Measurements from ENCODE around the gene WNK4. TPM values are rescaled to one million over a fixed set of nuclear protein-coding genes. Genes with fewer than 3 reads are reported as not detected.
"Not testable (repeated sequence)": the region's sequence is repeated elsewhere in the genome, so short reads cannot be mapped to it uniquely, and the experiment has no call there.

Gene WNK4
- total RNA-seq, result 0.15 and 0.22 TPM in 2 replicates

DNA sequence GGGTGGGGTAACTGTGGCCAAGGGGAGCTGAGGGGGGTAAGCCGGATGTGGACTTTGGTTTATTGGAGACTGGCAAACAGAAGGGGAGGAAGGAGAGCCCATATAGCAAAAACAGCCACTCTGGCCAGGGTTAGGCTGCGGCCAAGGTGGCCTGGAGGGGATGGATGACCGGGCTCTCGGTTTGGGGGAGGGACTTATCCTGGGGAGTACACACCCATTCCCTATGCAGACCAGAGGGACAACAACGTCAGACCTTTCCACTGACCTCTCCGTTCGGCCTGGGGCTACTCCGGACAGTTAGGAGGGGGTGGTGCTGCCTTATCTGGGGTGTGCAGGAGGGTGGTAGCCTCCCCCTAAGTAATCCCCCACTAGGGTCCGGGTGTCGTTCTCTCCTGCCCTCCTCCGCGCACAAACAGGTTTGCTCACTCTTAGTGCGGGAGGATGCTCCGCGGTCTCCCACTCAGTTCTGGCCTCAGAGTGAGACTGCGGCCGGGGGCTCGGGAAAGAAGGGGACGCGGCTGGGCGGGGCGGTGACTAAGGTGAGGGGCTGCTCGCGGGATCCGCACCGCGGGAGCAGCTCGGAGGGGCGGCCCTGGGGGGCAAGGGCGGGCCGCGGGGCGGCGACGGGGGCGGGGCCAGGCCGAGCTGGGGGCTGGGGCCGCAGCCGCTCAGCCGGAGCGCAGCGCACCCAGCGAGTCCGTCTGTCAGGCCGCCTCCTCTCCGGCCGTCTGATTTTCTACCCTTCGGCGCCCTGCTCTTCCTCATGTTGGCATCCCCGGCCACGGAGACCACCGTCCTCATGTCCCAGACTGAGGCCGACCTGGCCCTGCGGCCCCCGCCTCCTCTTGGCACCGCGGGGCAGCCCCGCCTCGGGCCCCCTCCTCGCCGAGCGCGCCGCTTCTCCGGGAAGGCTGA is at the start of gene WNK4:
WNK4 (plus strand) TSS at position 675 of the 915 bp plus-strand sequence; CDS start at position 764, 89 bp downstream.
- intact Hi-C loops (cut with micrococcal nuclease), result no loop called here

DNA sequence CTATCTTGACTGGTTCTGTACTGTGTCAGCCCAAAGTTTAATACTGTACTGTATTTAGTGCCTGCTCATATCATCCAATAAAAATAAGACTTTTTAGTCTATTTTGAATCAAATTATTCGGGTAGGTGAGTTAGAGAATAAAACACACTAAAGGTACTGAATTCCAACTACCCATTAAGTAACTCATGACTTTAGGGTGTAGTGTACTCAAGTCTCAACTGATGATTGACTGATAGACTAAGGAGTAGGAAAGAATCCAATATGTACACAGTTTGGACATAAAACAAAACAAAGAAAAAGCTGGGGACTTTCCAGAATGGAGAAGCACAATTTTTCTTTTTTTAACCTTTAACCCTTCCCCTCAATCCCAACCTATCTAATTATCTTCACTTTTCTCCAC is 39.7 kb upstream of the WNK4 start:
- intact Hi-C loops (cut with micrococcal nuclease), result no loop called here

DNA sequence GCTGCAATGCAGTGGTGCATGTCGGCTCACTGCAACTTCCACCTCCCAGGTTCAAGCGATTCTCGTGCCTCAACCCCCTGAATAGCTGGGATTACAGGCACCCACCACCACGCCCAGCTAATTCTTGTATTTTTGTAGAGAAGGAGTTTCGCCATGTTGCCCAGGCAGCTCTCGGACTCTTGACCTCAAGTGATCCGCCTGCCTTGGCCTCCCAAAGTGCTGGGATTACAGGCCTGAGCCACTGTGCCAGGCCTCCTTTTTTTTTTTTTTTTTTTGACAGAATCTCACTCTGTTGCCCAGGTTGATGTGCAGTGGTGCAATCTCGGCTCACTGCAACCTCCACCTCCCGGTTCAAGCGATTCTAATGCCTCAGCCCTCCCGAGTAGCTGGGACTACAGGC is 37.5 kb upstream of the WNK4 start:
- intact Hi-C loops (cut with micrococcal nuclease), result not testable (repeated sequence)

DNA sequence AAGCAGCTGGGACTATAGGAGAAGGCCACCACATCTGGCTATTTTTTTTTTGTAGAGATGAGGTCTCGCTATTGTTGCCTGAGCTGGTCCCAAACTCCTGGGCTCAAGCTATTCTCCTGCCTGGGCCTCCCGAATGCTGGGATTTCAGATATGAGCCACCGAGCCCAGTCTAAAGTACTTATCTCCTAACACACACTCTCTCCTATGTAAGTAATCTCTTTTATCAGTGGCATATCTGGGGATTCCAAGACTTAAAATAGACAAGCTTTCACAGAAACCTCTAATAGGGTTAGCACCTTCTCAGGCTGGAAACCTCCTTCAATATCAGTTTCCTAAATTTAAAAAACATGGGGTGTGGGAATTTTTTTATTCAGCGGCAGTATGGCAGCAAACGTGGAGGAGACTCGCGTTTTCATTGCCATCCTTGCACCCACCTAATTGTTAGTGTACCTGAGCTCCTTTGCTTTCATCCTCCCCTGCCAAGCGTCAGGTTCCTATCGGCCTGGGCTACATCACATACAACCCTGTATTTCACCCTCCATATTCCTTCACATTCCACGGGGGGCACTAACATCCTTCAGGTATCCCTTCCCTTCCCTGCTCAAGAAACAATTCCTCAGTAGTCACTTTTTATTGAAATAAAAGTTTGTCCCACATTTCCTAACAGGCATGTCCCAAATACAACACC is 36.7 kb upstream of the WNK4 start:
- intact Hi-C loops (cut with micrococcal nuclease), result no loop called here

DNA sequence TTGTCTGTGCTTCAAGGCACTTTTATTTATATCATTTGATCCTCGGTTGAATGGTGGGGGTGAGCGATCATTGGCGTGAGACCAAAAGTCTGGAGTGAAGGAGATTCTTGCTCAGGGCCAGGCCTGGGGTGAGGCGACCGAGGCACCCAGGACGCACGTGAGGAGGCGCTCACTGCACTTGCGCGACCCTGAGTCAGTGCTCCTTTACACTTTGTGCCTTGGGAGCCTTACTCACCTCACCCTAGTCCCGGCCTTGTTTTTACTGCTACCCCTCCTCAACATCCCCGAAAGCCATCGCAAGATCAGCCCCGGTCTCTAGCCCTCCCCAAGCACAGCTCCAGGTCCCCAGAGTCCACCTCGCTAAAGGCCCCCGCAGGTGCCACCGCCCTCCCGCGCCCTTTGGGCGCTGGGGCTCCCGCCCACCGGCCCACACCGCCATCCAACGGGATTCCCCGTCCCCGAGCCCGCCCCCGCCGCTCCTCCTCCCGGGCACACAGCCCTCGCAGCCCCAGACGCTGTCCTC is 36.1 kb upstream of the WNK4 start:
- intact Hi-C loops (cut with micrococcal nuclease), result no loop called here

DNA sequence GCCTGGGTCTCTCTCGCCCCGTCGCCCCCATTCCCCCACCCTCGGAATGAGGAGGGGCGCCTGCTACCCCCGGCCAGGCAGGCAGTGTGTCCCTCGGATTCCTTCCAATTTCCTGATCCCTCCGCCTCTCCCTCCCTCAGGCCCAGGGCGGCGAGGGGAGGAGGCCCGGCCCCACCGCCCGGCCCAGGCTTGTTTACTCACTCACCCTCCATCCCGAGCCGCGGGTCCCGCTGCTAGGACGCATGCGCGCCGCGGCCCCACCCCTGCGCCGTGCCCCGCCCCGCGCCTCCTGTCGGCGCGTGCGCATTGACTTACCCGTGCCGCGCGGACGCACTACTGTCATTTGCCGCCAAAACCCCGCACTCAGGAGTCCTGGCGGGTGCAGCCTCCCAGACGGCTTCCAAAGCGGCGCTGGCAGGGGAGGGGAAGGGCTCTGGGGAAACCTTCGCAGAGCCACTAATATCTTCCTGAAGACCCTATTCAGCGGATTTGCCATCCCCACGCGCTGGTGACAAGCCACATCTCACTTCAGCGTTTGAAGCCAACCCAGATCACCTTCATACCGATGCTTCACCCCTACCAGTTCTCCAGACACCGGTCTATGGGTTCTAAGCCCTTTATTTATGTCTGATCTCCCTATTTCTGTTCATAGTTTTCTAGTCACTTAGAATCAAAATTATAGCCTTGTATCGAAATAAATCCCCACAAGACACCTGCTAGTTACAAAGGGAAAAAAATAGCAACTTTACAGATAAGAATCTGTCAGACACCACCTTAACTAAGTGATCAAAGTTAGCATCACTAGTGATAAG is 35.4 kb upstream of the WNK4 start, which contains the start of gene EZH1:
EZH1 (minus strand) TSS at position 235 of the 812 bp plus-strand sequence. CDS start 16,099 bp downstream, outside the sequence.
- intact Hi-C loops (cut with micrococcal nuclease), result loop anchor here (1.0 kb wide), 7 partner anchors 18 to 168 kb away; partner anchors contain the start of genes CNTD1, COA3, PSMC3IP and RETREG3

DNA sequence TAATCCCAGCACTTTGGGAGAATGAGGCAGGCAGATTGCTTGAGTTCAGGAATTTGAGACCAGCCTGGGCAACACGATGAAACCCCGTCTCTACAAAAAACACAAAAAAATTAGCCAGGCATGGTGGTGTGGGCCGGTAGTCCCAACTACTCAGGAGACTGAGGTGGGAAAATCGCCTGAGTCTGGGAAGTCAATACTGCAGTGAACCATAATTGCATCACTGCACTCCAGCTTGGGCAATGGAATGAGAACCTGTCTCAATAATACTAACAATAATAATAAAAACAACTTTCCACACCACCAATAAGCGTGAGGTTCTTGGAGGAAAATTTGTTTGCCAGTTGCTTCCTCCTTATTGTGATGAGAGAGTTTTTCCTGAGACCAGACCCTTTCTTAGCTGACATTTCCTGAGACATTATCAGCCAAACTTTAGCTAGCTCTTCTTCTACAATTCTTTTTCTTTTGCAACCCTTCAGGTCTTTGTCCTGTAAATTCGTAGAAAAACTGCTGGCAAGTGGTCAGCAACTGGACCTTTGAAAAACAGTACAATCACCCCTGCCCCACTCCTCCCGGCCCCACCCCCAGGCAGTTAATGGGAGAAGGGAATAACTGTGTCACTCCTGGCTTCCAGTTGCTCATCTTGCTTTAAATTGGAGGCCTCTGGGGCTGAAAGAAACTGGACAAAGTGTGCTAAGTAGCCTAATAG is 32.1 kb upstream of the WNK4 start:
- intact Hi-C loops (cut with micrococcal nuclease), result no loop called here

DNA sequence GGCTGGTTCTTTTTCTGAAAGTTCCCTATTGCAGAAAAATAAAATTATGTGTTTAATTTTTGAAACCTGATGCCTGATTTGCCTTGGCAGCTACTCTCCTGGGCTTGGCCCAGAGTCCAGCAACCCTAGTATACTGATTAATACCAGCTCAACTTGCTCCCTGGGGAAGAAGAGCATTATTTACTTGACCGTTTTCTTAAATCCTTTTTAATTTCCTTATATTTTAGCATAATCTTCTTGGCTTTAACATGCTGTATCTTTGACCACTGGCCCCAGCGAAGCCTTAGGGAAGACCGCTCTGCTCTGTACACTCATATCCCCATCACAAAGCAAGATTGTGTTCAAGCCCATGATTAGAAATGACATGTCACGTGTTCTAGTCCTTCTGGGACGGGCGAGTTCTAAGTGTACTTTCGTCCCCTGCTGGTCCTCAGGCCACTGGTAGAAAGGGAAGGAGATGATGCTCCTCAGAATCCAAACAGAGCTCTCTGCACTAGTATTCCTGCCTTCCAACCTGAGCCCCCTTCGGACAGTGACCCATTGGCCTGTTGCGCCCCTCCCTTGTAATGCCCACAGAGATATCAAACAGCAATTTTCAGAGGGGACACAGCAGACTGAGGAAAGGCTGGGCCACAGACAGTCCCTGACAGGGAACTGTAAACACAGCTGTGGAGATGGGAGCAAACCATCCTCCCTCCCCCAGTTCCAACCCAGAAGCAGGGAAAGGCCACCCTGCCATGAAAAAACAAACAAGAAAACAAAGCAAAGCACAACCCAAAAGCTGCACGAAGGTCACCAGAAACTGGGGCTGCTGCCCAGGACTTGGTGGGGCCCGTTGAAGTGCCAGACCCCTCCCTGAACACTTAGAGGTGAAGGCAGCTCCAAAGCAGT is 31.3 kb upstream of the WNK4 start:
- intact Hi-C loops (cut with micrococcal nuclease), result no loop called here

DNA sequence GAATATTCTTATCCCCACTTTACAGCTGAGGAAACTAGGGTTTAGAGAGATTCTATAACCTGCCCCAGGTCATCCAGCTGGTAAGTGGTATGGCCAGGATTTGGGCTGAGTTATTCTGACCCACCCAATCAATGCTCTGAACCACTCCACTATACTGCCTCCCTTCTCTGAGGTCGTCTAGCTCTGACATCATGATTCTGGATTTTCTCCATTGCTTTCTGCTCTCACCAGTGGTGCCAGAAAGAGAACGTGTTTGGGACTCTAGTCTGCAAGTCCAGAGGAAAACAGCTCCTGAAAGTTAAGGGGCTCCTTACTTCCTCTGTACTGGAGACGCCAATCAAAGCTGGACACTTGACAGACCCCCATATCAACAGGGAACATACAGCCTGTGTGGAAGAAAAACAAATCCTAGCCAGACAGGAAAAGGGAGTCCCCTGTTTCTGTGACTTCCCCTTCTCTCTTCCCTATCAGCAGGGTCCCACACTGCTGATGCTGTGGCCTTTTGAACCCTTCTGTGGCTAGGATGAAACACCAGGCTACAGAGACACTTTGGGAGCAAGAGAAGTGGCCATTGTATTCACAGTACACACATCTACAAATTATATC is 29.6 kb upstream of the WNK4 start:
- intact Hi-C loops (cut with micrococcal nuclease), result no loop called here

DNA sequence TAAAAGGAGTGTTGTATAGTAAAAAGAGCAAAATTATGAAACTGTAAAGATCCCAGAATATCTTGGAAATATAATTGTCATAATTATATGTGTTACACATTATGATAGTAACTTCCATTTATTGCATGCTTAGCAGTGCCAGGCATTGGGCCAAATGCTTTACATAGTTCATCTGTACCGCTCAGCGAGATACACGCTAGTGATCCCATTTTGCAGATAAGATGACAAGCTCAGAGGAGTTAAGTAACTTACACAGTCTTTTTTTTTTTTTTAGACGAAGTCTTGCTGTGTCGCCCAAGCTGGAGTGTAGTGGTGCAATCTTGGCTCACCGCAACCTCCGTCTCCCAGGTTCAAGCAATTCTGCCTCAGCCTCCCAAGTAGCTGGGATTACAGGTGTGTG is 28.8 kb upstream of the WNK4 start:
- intact Hi-C loops (cut with micrococcal nuclease), result no loop called here

DNA sequence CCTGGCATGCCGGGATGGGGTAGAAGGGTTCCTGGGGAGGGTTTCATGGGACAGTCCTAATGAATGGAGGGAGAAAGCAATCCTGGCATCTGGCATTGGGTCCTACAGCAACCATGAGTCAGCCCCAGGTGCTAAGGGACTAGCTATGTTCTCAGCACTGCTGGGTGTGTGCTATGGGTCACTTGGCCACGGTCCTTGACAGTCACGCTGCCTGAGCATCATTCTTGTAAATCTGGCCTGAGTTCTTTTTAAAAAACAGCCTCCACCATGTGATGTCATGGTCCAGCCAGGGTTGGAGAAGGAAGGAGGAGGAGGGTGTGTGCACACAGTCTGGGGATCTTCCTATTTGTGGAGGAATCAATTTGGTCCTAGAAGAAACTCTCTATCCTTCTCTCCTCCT is 25.6 kb upstream of the WNK4 start:
- intact Hi-C loops (cut with micrococcal nuclease), result no loop called here

DNA sequence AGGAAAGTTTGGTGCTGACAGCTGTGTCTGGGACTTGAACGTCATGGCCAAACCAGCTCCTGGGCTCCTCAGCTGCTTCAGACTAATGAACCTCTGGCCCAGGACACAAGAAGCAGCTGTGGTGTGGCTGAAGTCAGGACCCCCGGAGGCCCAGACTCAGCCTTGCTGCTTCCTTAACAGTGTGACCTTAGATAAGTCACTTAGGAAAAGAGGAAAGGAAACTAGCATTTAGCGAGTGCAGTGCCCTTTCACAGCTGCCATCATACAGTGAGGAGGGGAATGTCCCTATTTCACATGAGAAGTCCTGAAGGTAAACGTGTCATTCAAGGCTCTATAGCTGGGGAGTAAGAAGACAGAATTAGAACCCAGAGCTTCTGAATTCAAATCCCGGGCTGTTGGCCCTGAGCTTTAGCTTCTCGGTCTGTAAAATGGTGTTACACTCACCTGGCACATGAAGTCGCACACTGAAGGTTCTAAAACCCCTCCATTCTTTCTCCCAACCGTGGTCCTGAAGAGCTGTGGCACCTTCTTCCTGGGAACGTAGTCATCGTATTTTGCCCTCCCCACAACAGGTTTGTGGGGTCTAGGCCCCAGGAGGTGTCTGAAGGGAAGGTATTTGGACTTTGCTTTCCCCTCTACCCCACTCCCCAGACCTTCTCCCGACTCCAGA is 20.3 kb upstream of the WNK4 start:
- intact Hi-C loops (cut with micrococcal nuclease), result no loop called here

DNA sequence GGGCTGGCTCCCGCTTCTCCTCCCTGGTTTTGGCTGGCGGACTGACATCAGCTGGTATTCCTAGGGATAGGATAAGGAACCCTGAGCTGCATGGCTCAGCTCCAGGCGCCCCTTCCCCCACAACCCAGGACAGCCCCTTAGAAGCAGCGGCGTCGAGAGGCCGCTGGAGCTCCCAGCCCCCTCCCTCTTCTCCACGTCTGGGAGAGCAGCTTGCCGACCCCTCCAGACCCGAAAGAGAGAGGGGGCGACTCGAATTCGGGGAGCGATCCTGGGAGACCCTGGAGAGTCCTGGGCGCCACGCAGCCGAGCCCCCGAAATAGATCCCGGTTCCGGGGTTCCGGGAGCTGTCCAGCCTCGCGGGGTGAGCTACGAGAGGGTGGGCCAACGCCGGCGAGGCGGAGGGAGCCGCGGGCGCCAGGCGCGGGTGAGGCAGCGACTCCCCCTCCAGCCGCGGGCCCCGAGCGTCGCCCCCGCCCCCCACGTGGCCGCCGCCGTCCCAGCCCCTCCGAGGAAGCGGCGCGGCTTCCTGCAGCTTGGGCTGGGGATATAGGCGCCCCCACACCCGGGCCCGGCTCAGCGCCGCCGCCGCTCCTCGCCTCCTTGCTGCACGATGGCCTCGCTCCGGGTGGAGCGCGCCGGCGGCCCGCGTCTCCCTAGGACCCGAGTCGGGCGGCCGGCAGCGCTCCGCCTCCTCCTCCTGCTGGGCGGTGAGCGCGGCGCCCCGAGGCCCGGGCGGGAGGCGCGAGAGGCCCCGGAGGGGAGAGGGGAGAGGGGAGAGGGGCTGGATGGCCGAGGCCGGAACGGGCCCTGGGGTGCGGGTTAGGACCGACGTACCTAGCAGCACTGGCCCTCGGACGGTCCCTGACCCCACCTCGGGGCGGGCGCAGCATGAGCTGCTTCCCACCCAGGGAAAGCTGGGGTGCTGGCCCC is 19.5 kb upstream of the WNK4 start, which contains the start of gene RAMP2:
RAMP2 (plus strand) TSS at position 576 of the 930 bp plus-strand sequence; CDS start at position 611, 35 bp downstream.
- intact Hi-C loops (cut with micrococcal nuclease), result no loop called here

DNA sequence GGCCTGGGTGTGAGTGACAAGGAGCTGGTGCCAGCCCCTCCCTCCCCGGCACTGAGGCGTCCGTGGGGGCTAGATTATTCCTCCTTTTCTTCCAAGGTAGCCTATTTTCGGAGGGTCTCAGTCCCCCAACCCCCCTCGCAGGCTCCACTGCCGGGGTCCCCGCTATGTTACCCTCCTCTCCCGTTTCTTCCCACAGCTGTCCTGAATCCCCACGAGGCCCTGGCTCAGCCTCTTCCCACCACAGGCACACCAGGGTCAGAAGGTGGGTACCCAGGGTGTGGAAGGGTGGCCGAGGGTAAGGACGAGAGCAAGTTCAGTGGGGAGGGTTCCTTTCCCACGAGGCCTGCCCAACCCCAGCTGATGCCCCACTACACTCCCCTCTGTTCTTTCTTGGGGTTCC is 18.8 kb upstream of the WNK4 start:
- intact Hi-C loops (cut with micrococcal nuclease), result no loop called here

DNA sequence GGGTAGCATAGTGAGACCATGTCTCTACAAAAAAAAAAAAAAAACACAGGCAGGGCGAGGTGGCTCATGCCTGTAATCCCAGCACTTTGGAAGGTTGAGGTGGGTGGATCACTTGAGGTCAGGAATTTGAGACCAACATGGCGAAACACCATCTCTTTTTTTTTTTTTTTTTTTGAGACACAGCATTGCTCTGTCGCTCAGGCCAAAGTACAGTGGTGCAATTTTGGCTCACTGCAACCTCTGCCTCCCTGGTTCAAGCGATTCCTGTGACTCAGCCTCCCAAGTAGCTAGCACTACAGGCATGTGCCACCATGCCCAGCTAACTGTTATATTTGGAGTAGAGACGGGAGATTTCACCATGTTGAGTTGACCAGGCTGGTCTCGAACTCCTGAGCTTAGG is 14.3 kb upstream of the WNK4 start:
- intact Hi-C loops (cut with micrococcal nuclease), result no loop called here

DNA sequence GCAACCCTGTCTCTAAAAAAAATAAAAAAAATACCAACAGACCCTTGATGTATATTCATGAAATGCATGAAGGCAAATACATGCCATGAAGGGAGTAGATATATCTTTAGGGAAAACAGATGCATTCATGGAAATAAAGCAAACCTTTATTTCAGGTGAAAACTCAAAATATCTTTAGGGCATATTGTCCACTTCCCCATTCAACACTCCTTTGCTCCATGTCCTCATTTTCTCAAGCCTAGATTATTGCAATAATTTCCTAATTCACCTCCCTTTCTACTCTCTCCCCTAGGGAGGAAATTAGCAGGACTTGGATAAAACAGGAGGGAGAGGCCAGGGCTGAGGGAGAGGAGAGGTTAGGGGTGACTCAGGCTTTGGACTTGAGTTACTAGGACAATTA is 12.9 kb upstream of the WNK4 start:
- intact Hi-C loops (cut with micrococcal nuclease), result no loop called here

DNA sequence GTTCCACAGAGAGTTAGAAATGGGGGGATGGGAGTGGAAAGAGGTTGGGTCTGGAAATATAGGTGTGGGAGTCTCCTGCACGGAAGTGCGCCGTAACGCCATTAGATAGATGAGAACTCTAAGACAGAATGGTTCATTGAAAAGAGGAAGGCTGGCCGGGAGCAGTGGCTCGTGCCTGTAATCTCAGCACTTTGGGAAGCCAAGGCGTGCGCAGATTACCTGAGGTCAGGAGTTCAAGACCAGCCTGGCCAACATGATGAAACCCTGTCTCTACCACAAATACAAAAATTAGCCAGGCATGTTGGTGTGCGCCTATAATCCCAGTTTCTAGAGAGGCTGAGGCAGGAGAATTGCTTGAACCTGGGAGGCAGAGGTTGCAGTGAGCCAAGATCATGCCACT is 12.4 kb upstream of the WNK4 start:
- intact Hi-C loops (cut with micrococcal nuclease), result not testable (repeated sequence)
